SK-N-SH (cell line): ENCODE results near the gene PRCC. TPM values are rescaled to one million over a fixed set of nuclear protein-coding genes. Genes with fewer than 3 reads are reported as not detected.

Experiments
- CTCF ChIA-PET: fragments of 300-600, 350-600 bp; formaldehyde crosslinking; extraction: SDS; loops from one replicate; lab custom pipeline; 2021; lab: Yijun Ruan, JAX
- POLR2A ChIA-PET: fragments of 350-600 bp; sonication (Branson Sonifier 250); formaldehyde crosslinking; extraction: SDS; loops from one replicate; lab custom pipeline; 2020; ENCODE audit warnings: antibody characterized with exemption, inconsistent platforms; lab: Yijun Ruan, JAX
- DNase-seq: peaks from one replicate; pipeline ENCODE4 v3.0.0; 2012
- H2AFZ ChIP-seq: fragments of 200-600 bp; sonication (generic); 2 replicates; pipeline ENCODE4 v1.8.1; 2016; ENCODE audit warnings: antibody characterized with exemption, mild to moderate bottlenecking, low read depth
- H3F3A ChIP-seq: fragments of 200-600 bp; sonication (generic); replicated peaks from 2 replicates; pipeline ENCODE3; 2016; ENCODE audit warnings: antibody characterized with exemption, mild to moderate bottlenecking; ENCODE audit not compliant: insufficient read depth
- H3K27ac ChIP-seq, 2 experiments: fragments of 200-500 bp in 1 of 2; fragments of 200-600 bp in 1 of 2; sonication (Bioruptor generic) in 1 of 2; sonication (generic), shearing (Covaris generic) in 1 of 2; 2 replicates each; pipeline versions ENCODE4 v1.5.1 to v1.6.1; 2014 to 2016; ENCODE audit warnings: low read depth in 2 of 2, inconsistent platforms in 1 of 2, low read length in 1 of 2, mild to moderate bottlenecking in 1 of 2, mixed read lengths in 1 of 2
- H3K27me3 ChIP-seq: fragments of 200-600 bp; sonication (generic), shearing (Covaris generic); 2 replicates; pipeline ENCODE4 v1.6.1; 2016; ENCODE audit warnings: mixed run types; ENCODE audit not compliant: insufficient read depth
- H3K36me3 ChIP-seq, 2 experiments: fragments of 200-500 bp in 1 of 2; fragments of 200-600 bp in 1 of 2; sonication (Bioruptor generic) in 1 of 2; sonication (generic) in 1 of 2; replicated peaks in 1 of 2; 2 replicates each; pipeline versions ENCODE3 to v1.5.1; 2014 to 2016; ENCODE audit warnings: low read length in 1 of 2, mild to moderate bottlenecking in 1 of 2; ENCODE audit not compliant: insufficient read depth in 2 of 2, control insufficient read depth in 1 of 2
- H3K4me1 ChIP-seq, 2 experiments: fragments of 200-500 bp in 1 of 2; fragments of 200-600 bp in 1 of 2; sonication (Bioruptor generic) in 1 of 2; sonication (generic), shearing (Covaris generic) in 1 of 2; 2 replicates each; pipeline versions ENCODE4 v1.5.1 to v1.6.1; 2014 to 2016; ENCODE audit warnings: low read depth in 1 of 2, low read length in 1 of 2, mixed run types in 1 of 2; ENCODE audit not compliant: insufficient read depth in 2 of 2, control insufficient read depth in 1 of 2
- H3K4me2 ChIP-seq: fragments of 200-600 bp; sonication (generic), shearing (Covaris generic); 2 replicates; pipeline ENCODE4 v1.6.1; 2017; ENCODE audit warnings: mixed run types
- H3K4me3 ChIP-seq, 2 experiments: fragments of 200-500 bp in 1 of 2; fragments of 200-600 bp in 1 of 2; sonication (Bioruptor generic) in 1 of 2; sonication (generic), shearing (Covaris generic) in 1 of 2; 2 replicates each; pipeline versions ENCODE4 v1.5.1 to v1.8.1; 2014 to 2016; ENCODE audit warnings: low read depth in 2 of 2, inconsistent platforms in 1 of 2, low read length in 1 of 2, mild to moderate bottlenecking in 1 of 2, mixed read lengths in 1 of 2, moderate library complexity in 1 of 2
- H3K79me2 ChIP-seq: fragments of 200-600 bp; sonication (generic); 2 replicates; pipeline ENCODE4 v1.8.1; 2017; ENCODE audit warnings: mild to moderate bottlenecking; ENCODE audit not compliant: insufficient read depth
- H3K9ac ChIP-seq: fragments of 200-600 bp; sonication (generic); 2 replicates; pipeline ENCODE4 v1.6.1; 2017; ENCODE audit warnings: mixed run types
- H3K9me2 ChIP-seq: fragments of 200-600 bp; sonication (generic); 2 replicates; pipeline ENCODE4 v1.6.1; 2017; ENCODE audit warnings: mixed run types
- H3K9me3 ChIP-seq: fragments of 200-600 bp; sonication (generic); 2 replicates; pipeline ENCODE4 v1.6.1; 2017; ENCODE audit warnings: mixed run types, mild to moderate bottlenecking, moderate library complexity
- H4K20me1 ChIP-seq: fragments of 200-600 bp; sonication (generic); 2 replicates; pipeline ENCODE4 v1.6.1; 2017; ENCODE audit warnings: mild to moderate bottlenecking, mixed run types; ENCODE audit not compliant: insufficient read depth
- ELF1 ChIP-seq: IDR thresholded peaks from 2 replicates; pipeline ENCODE4 v1.4.0; 2012
- EP300 ChIP-seq, 2 experiments: IDR thresholded peaks; 2 replicates each; pipeline versions ENCODE4 v1.4.0 to v1.6.1; 2012; ENCODE audit warnings: borderline replicate concordance in 1 of 2, low read depth in 1 of 2, low read length in 1 of 2
- FOXM1 ChIP-seq: IDR thresholded peaks from 2 replicates; pipeline ENCODE4 v1.4.0; 2012; ENCODE audit warnings: low read depth, mild to moderate bottlenecking
- GABPA ChIP-seq: IDR thresholded peaks from 2 replicates; pipeline ENCODE4 v1.4.0; 2012; ENCODE audit warnings: low read depth, mild to moderate bottlenecking
- MXI1 ChIP-seq: IDR thresholded peaks from 2 replicates; pipeline ENCODE4 v1.6.1; 2012; ENCODE audit warnings: mild to moderate bottlenecking, low read depth, low read length, improper control_type of control experiment
- NFIC ChIP-seq: IDR thresholded peaks from 2 replicates; pipeline ENCODE4 v1.4.0; 2012; ENCODE audit warnings: borderline replicate concordance
- NRF1 ChIP-seq: IDR thresholded peaks from 2 replicates; pipeline ENCODE4 v1.6.1; 2012; ENCODE audit warnings: low read depth, mild to moderate bottlenecking, low read length
- POLR2AphosphoS5 ChIP-seq: IDR thresholded peaks from 2 replicates; pipeline ENCODE4 v1.6.1; 2012; ENCODE audit warnings: low read depth, low read length
- RCOR1 ChIP-seq: fragments of 150-350 bp; IDR thresholded peaks from 2 replicates; pipeline ENCODE4 v1.6.1; 2017; ENCODE audit warnings: antibody characterized with exemption, low read length
- RXRA ChIP-seq: IDR thresholded peaks from 2 replicates; pipeline ENCODE4 v1.4.0; 2012; ENCODE audit warnings: low read depth, mild to moderate bottlenecking, borderline replicate concordance
- TAF1 ChIP-seq: IDR thresholded peaks from 2 replicates; pipeline ENCODE4 v1.6.1; 2012; ENCODE audit warnings: low read depth, mild to moderate bottlenecking, low read length, moderate library complexity, borderline replicate concordance
- TCF12 ChIP-seq: IDR thresholded peaks from 2 replicates; pipeline ENCODE4 v1.4.0; 2012
- YY1 ChIP-seq: IDR thresholded peaks from 2 replicates; pipeline ENCODE4 v1.4.0; 2012; ENCODE audit warnings: low read depth, mild to moderate bottlenecking
- WGBS: methylation state at CpG from one replicate; pipeline ENCODE4 v1.1.6; 2017; ENCODE audit warnings: low lambda C conversion rate; 5-methylcytosine and 5-hydroxymethylcytosine counted together
- polyA plus RNA-seq, 3 experiments: library from polyadenylated mRNA; depleted of rRNA; stranded (reverse); fragments of >200 nt; gene quantifications; 2 replicates each; pipeline ENCODE4 v1.2.3, GENCODE V29; 2012
- TF ChIP-seq, protein P1 (sequence below): fragments of 150-350 bp; IDR thresholded peaks from 2 replicates; pipeline ENCODE4 v1.6.1; 2017; ENCODE audit warnings: antibody characterized with exemption, low read length, low read depth, borderline replicate concordance
- TF ChIP-seq, protein P2 (sequence below): IDR thresholded peaks from 2 replicates; pipeline ENCODE4 v1.6.1; 2012; ENCODE audit warnings: mild to moderate bottlenecking, low read depth, low read length, moderate library complexity
- TF ChIP-seq, protein P3 (sequence below): fragments of 200-600 bp; sonication (generic); IDR thresholded peaks from 2 replicates; pipeline ENCODE4 v1.6.1; 2017; ENCODE audit warnings: antibody characterized with exemption, mild to moderate bottlenecking, moderate library complexity
- TF ChIP-seq, protein P4 (sequence below): IDR thresholded peaks from 2 replicates; pipeline ENCODE4 v1.4.0; 2012; ENCODE audit warnings: low read depth, borderline replicate concordance
- TF ChIP-seq, protein P5 (sequence below): fragments of 150-350 bp; IDR thresholded peaks from 2 replicates; pipeline ENCODE4 v1.6.1; 2016; ENCODE audit warnings: mild to moderate bottlenecking, low read depth, low read length

PRCC gene
- polyA plus RNA-seq, 1 of the 3 experiments (the other 2 are of a cell fraction): 39.2 TPM

DNA sequence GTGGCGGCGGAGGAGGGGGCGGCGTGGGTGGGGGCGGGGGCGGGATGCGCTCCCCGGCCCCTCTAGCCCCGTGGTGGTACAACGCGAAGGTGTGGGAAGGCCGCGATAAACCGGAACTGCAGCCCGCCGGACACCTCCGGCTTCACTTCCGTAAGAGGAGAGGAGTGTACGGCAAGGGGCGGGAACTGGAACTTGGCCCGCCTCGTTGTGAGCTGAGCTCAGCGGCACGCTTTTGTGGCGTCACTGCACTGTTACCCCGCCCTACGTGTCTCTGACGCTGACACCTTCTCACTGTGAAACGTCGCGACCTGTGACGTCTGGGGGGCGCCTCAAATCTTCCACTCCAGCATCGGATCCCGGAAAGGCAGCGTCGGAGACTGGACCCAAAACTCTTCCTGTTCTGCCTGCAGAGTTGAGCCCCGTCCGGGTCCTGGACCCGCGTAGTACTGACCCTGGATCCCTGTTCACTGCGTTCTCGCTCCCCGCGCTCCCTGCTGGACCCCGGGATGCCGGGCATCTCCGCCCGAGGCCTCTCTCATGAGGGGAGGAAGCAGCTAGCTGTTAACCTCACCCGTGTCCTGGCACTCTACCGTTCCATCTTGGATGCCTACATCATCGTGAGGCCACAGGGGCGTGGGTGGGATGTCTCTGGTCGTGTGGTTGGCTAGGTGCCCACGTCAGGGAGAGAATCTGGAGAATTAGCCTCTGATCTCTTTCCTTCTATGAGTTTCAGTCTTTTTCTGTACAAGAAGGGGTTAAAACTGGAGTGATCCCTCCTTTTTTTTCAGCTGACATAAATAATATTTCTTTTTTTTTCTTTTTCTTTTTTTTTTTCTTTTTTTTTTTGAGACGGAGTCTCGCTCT is 38.5 kb upstream of the PRCC start, which contains the start of gene ISG20L2 (continued):
- TF ChIP-seq, protein P1, sequence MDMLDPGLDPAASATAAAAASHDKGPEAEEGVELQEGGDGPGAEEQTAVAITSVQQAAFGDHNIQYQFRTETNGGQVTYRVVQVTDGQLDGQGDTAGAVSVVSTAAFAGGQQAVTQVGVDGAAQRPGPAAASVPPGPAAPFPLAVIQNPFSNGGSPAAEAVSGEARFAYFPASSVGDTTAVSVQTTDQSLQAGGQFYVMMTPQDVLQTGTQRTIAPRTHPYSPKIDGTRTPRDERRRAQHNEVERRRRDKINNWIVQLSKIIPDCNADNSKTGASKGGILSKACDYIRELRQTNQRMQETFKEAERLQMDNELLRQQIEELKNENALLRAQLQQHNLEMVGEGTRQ: no peak
- TF ChIP-seq RXRA: no peak
- TF ChIP-seq, protein P2, sequence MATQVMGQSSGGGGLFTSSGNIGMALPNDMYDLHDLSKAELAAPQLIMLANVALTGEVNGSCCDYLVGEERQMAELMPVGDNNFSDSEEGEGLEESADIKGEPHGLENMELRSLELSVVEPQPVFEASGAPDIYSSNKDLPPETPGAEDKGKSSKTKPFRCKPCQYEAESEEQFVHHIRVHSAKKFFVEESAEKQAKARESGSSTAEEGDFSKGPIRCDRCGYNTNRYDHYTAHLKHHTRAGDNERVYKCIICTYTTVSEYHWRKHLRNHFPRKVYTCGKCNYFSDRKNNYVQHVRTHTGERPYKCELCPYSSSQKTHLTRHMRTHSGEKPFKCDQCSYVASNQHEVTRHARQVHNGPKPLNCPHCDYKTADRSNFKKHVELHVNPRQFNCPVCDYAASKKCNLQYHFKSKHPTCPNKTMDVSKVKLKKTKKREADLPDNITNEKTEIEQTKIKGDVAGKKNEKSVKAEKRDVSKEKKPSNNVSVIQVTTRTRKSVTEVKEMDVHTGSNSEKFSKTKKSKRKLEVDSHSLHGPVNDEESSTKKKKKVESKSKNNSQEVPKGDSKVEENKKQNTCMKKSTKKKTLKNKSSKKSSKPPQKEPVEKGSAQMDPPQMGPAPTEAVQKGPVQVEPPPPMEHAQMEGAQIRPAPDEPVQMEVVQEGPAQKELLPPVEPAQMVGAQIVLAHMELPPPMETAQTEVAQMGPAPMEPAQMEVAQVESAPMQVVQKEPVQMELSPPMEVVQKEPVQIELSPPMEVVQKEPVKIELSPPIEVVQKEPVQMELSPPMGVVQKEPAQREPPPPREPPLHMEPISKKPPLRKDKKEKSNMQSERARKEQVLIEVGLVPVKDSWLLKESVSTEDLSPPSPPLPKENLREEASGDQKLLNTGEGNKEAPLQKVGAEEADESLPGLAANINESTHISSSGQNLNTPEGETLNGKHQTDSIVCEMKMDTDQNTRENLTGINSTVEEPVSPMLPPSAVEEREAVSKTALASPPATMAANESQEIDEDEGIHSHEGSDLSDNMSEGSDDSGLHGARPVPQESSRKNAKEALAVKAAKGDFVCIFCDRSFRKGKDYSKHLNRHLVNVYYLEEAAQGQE: no peak; the same call in 1 of the 2 replicates
- TF ChIP-seq, protein P3, sequence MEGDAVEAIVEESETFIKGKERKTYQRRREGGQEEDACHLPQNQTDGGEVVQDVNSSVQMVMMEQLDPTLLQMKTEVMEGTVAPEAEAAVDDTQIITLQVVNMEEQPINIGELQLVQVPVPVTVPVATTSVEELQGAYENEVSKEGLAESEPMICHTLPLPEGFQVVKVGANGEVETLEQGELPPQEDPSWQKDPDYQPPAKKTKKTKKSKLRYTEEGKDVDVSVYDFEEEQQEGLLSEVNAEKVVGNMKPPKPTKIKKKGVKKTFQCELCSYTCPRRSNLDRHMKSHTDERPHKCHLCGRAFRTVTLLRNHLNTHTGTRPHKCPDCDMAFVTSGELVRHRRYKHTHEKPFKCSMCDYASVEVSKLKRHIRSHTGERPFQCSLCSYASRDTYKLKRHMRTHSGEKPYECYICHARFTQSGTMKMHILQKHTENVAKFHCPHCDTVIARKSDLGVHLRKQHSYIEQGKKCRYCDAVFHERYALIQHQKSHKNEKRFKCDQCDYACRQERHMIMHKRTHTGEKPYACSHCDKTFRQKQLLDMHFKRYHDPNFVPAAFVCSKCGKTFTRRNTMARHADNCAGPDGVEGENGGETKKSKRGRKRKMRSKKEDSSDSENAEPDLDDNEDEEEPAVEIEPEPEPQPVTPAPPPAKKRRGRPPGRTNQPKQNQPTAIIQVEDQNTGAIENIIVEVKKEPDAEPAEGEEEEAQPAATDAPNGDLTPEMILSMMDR: no peak
- TF ChIP-seq, all 33 proteins: peak for 9

DNA sequence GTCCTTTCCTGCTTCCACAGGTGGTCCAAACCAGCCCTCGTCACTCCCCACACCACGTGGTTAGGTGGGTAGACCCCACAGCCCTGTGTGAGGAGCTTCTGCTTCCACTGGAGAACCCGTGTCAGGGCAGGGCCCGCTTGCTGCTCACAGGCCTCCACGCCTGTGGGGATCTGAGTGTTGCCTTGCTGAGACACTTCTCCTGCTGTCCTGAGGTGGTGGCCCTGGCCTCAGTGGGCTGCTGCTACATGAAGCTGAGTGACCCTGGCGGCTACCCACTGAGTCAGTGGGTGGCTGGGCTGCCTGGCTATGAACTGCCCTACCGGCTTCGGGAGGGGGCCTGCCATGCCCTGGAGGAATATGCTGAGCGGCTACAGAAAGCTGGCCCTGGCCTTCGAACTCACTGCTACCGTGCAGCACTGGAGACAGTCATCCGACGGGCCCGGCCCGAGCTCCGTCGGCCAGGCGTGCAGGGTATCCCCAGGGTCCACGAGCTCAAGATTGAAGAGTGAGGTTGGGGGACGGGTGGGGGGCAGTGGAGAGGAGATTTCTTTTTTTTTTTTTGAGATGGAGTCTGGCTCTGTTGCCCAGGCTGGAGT is 33.2 kb upstream of the PRCC start:
- Histone ChIP-seq H3K9ac (no peak overlapping the region), H3K27ac (no peak overlapping the region; a peak in 1 of 4 replicates), H3K4me2 (no peak overlapping the region), H3K4me1 (peaks cover 0 to 19% of the 10 kb centered on the region in 2 experiments; a peak in 3 of 4 replicates), H3K9me3 (no peaks in the 10 kb centered on the region), H3K9me2 (no peaks in the 10 kb centered on the region), H3F3A (no peaks in the 10 kb centered on the region), H3K27me3 (no peaks in the 10 kb centered on the region), H2AFZ (no peak overlapping the region), H3K4me3 (no peak overlapping the region), H3K36me3 (peaks cover 13 to 49% of the 10 kb centered on the region in 2 experiments), H4K20me1 (no peaks in the 10 kb centered on the region), H3K79me2 (peaks cover 23% of the 10 kb centered on the region)
- ChIA-PET CTCF (interaction anchor here (1.0 to 38.0 kb wide), 2 partner anchors 8 to 39 kb away, joined by 6 to 2702 read pairs; partner anchors contain the start of genes CRABP2 and NES), POLR2A (interaction anchor here (3.4 kb wide), 1 partner anchor 45 kb away, joined by 7 read pairs; no protein-coding TSS in a partner anchor)
- no peak for DNase-seq
- WGBS: 96% methylated on average over 13 of the region's 20 CpGs
- TF ChIP-seq RCOR1: no peak
- TF ChIP-seq RXRA: no peak
- no peak for TF ChIP-seq ELF1
- TF ChIP-seq POLR2AphosphoS5: no peak
- TF ChIP-seq MXI1: no peak
- TF ChIP-seq TAF1: no peak
- TF ChIP-seq, protein P3: no peak
- no peak for TF ChIP-seq GABPA
- no peak for TF ChIP-seq EP300 (IDR thresholded peaks at IDR 0.05; ENCODE audit: borderline replicate concordance in 1 of 2, low read depth in 1 of 2, low read length in 1 of 2)
- TF ChIP-seq, protein P4, sequence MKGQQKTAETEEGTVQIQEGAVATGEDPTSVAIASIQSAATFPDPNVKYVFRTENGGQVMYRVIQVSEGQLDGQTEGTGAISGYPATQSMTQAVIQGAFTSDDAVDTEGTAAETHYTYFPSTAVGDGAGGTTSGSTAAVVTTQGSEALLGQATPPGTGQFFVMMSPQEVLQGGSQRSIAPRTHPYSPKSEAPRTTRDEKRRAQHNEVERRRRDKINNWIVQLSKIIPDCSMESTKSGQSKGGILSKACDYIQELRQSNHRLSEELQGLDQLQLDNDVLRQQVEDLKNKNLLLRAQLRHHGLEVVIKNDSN: no peak
- no peak for TF ChIP-seq NFIC
- no peak for TF ChIP-seq FOXM1
- TF ChIP-seq TCF12: no peak
- TF ChIP-seq YY1: no peak
- TF ChIP-seq NRF1: no peak
- TF ChIP-seq, protein P5, sequence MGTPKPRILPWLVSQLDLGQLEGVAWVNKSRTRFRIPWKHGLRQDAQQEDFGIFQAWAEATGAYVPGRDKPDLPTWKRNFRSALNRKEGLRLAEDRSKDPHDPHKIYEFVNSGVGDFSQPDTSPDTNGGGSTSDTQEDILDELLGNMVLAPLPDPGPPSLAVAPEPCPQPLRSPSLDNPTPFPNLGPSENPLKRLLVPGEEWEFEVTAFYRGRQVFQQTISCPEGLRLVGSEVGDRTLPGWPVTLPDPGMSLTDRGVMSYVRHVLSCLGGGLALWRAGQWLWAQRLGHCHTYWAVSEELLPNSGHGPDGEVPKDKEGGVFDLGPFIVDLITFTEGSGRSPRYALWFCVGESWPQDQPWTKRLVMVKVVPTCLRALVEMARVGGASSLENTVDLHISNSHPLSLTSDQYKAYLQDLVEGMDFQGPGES: no peak
